Femur (tissue), 1 donor: Measurements from ENCODE around the gene KIF2C.

Source experiments
- DNase-seq: peaks from one replicate; pipeline ENCODE4 v3.0.0-alpha.2; 2017

KIF2C gene

DNA sequence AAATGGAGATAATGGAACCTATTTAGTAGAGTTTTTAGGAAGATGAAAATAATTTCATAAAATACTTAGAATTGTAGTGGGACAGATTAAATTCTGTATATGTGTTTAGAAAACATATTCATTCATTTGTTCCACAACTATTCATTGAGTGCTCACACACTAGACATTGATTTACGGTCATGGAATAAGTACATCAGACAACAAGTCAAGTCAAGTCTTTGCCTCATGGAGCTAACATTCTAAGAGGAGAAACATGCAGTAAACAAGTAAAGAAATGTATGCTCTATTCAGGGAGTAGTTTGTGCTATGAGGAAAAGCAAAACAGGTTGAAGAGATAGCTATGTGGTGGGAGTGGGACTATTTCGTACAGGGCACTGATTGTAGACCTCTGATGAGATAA lies 77.7 kb downstream of the KIF2C start:
- DNase-seq, result no peak
